IPS-18a (cell line): ENCODE results near the gene ZBTB21.
A peak's percentile ranks its signal among the peaks of the same experiment; 100 is the strongest.
"Not testable (repeated sequence)": the region's sequence is repeated elsewhere in the genome, so short reads cannot be mapped to it uniquely, and the experiment has no call there.

Experiments used
- H3K27ac ChIP-seq: one replicate; pipeline ENCODE4 v1.5.1; 2013; ENCODE audit warnings: low read length
- H3K27me3 ChIP-seq: one replicate; pipeline ENCODE4 v1.6.1; 2013; ENCODE audit warnings: mild to moderate bottlenecking, low read length; ENCODE audit not compliant: control insufficient read depth, insufficient read depth
- H3K36me3 ChIP-seq: one replicate; pipeline ENCODE4 v1.6.1; 2013; ENCODE audit warnings: low read depth, low read length; ENCODE audit not compliant: control insufficient read depth
- H3K4me1 ChIP-seq: one replicate; pipeline ENCODE4 v1.6.1; 2013; ENCODE audit warnings: low read depth, low read length; ENCODE audit not compliant: control insufficient read depth
- H3K4me3 ChIP-seq: one replicate; pipeline ENCODE4 v1.5.1; 2013; ENCODE audit warnings: low read length
- H3K9ac ChIP-seq: one replicate; pipeline ENCODE4 v1.6.1; 2013; ENCODE audit warnings: mild to moderate bottlenecking, low read length, moderate library complexity
- H3K9me3 ChIP-seq: one replicate; pipeline ENCODE4 v1.6.1; 2013; ENCODE audit warnings: low read depth, low read length; ENCODE audit not compliant: control insufficient read depth

ZBTB21 gene

DNA sequence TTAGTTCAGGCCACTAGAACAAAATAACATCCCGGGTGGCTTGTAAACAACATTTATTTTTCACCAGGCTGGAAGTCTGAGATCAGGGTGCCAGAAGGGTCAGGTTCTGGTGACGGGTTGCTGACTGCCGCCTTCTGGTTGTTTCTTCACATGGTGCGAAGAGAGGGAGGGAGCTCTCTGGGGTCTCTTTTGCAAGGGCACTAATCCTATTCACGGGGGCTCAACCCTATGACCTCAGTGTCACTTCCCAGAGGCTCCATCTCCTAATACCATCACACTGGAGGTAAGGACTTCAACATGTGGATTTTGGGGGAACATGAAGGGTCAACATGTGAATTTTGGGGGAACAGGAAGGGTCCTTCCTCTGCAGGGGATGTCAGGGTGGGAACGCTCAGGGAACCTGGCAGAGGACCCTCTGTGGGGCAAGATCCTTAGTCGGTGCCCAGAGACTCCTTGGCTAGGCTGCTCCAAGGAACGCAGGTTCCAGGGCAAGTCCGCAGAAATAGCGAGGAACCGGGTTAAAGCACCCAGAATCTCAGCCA, 47.7 kb downstream of the ZBTB21 start:
- Histone ChIP-seq H3K9me3 (no peaks in the 10 kb centered on the region), H3K4me1 (no peaks in the 10 kb centered on the region), H3K4me3 (no peak overlapping the region), H3K27ac (no peak overlapping the region), H3K36me3 (no peaks in the 10 kb centered on the region), H3K27me3 (no peaks in the 10 kb centered on the region), H3K9ac (no peak overlapping the region)

DNA sequence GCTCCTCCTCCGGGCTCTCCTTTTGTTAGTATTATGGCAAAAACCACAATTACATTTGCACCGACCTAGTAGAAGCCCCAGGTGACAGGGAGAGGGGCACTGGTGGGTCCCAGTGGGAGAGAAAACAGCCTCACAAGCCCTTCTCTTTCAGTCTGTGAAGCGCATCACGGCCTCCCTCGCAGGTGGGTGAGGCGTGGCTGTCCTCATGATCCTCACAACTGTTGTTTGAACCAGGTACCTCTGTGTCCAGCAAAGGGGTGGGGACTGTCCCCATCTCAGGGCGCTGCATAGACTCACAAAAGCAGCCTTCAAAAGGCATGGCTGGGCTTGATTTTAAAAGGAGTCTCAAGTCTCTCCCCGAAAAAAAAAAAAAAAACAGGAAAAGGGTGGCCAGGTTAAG, 48.4 kb downstream of the ZBTB21 start:
- Histone ChIP-seq H3K9ac (no peak overlapping the region), H3K4me1 (no peaks in the 10 kb centered on the region), H3K27ac (no peak overlapping the region), H3K27me3 (no peaks in the 10 kb centered on the region), H3K36me3 (no peaks in the 10 kb centered on the region), H3K4me3 (no peak overlapping the region), H3K9me3 (no peaks in the 10 kb centered on the region)

DNA sequence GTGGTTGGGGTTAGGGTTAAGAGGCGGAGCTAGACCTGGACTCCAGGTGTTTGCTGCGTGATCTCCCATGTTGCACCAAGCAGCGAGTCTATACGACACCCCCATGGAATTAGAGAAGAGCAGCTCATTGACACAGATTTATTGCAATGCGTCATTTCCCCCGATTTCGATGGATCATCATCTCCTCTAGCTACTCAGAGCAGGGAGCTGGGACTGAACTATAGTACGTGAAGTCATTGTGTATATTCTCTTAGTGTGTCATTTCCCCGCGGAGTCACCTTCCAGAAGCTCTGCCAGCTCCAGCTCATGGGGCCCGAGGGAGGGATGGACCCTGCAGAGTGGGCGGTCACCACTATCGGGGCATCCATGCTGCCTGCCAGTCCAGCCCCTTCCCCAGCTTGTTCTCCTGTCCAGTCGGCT, 48.9 kb downstream of the ZBTB21 start:
- Histone ChIP-seq H3K9ac (no peak overlapping the region), H3K27ac (no peak overlapping the region), H3K9me3 (no peaks in the 10 kb centered on the region), H3K4me3 (no peak overlapping the region), H3K4me1 (no peaks in the 10 kb centered on the region), H3K27me3 (no peaks in the 10 kb centered on the region), H3K36me3 (no peaks in the 10 kb centered on the region)

DNA sequence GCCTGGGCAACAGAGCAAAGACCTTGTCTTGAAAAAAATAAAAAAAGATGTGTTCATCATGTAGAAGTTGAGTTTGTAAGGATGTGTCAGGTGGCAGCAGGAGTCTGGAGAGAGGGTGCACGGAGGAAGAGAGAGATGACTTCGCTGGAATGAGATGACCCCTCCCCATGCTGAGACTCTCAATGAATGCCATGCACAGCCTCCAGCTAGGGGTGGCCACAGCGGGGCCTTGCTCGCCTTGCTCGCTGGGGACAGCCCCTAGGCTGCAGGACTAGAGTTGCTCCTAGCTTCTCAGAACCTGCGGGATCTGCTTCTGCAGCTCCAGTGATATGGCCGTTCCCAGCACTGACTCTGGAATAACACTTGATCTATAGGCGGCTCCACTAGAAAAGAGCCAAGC, 49.8 kb downstream of the ZBTB21 start:
- H3K9ac ChIP-seq, result no peak overlapping the region
- H3K27ac ChIP-seq, result no peak overlapping the region
- no peaks in the 10 kb centered on the region for H3K4me1 ChIP-seq
- no peak overlapping the region for H3K4me3 ChIP-seq
- no peaks in the 10 kb centered on the region for H3K27me3 ChIP-seq
- H3K36me3 ChIP-seq, result no peaks in the 10 kb centered on the region
- H3K9me3 ChIP-seq, result no peaks in the 10 kb centered on the region

DNA sequence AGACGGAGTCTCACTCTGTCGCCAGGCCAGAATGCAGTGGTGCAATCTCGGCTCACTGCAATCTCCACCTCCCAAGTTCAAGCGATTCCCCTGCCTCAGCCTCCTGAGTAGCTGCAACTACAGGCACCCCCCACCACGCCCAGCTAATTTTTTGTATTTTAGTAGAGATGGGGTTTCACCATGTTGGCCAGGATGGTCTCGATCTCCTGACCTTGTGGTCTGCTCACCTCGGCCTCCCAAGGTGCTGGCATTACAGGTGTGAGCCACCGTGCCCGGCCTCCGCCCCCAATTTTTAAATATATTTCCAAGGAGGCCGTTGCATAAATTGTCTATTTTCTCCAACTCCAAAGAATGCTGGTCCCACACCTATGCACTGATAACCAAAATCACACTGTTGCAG, 50.5 kb downstream of the ZBTB21 start:
- H3K9ac ChIP-seq, H3K36me3 ChIP-seq, H3K9me3 ChIP-seq, H3K27ac ChIP-seq, H3K4me3 ChIP-seq, H3K27me3 ChIP-seq, H3K4me1 ChIP-seq: not testable (repeated sequence)

DNA sequence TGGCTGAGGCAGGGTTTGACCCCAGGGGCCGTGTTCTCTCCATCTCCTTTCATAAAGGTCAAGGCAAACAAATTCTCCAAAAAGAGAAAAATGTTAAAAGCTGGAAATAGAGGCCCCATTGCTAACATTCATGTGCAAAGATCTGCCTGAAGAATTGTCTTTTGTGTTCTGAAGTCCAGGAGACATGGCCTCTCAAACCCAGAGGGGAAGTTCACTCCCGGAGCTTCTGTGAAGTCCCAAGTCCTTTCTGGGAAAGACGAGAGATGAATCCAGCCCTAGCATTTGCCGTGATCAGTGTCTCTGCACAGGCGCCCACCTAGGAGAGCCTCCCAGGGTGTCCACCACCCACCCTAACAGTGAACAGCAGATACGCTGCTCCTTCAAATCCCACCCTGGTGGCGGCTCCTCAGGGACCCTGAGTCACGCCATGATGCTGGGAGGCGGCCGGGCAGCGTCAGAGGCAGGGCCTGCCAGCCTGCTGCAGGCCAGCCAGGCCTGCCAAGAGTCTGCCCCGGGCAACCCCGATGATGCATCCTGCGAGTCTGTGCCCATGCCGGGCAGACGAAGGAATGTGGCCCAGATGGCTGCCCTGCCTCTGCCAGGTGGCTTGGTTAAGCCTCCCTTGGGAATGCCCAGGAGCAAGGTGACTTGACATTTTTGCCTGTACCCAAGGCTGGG, 51.1 kb downstream of the ZBTB21 start:
- no peaks in the 10 kb centered on the region for H3K36me3 ChIP-seq
- H3K9ac ChIP-seq, result no peak overlapping the region
- H3K9me3 ChIP-seq, result no peaks in the 10 kb centered on the region
- H3K4me1 ChIP-seq, result no peaks in the 10 kb centered on the region
- H3K4me3 ChIP-seq, result no peak overlapping the region
- no peak overlapping the region for H3K27ac ChIP-seq
- H3K27me3 ChIP-seq, result no peaks in the 10 kb centered on the region

DNA sequence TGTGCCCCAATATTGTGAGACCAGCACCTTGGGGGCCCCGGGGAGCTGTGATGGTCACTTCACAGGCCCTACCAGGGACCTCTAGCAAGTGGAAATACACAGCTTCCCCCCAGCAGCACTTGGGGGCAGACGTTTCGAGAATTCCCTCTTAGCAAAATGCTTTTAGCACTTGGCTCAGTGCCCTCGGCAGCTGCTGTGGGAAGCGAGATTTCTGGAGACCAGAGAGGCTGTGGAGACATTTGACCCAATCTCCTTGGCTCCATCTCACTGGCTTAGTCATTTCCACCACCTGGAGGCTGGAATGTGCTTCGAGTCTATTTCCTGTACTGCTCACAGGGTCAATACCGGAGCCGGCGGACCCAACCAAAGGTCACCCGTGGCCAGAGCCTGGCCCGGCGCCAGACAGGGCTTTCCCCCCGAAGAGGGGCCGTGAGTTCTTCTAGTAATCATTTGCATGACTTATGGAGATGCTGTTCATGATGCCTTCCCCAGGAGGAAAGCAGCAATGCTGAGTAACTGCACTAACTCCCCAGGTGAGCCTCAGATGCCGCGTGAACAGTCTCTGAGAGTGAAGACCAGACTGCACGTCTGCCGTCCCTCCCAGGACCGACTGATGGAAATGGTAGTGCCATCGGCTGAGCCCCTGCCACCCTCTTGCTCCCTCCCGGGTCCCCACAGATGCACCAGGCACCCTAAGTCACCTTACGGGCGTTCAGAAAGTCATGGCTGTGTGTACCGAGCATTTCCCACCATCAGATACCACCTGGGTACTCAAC, 52.0 kb downstream of the ZBTB21 start:
- Histone ChIP-seq H3K4me3 (no peak overlapping the region), H3K9ac (no peak overlapping the region), H3K4me1 (no peaks in the 10 kb centered on the region), H3K27ac (no peak overlapping the region), H3K36me3 (no peaks in the 10 kb centered on the region), H3K27me3 (peaks cover under 1% of the 10 kb centered on the region), H3K9me3 (no peaks in the 10 kb centered on the region)

DNA sequence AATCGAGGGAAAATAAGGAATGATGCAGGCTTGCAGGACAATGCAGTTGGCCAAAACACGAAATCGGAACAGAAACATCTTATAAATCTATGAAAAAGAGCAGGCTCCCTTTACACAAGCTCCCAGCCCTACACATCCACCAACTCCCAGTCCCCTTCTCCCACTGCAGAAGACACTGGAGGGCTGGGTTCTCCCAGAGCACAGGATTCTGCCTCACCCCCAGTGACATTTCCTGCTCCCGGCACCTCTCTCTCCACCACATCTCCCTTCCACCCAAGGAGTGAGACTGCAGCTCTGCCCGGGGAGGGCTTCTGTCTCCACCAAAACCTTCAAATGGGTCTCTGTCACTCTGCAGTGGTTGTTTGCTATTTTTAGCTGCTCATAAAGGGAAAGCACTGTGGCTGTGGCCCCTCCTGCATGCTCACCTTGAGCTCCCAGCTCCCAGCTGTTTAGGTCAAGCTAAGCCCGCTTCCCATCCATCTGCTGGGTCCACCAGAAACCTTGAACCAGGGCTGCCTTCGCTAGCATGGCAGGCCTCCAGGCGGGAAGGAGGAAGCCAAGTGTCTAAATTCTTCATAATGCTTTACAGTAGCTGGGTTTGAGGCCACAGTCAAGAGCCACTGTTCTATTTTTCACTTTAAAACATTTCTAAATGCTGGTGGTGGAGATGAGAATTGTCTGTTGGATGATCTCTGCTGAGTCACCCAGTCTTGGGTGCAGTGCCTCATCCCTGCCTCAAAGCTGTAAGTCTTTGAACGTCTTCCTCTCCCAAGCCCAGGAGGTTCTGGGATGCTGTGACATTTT, 53.0 kb downstream of the ZBTB21 start:
- no peak overlapping the region for H3K9ac ChIP-seq
- H3K36me3 ChIP-seq, result no peaks in the 10 kb centered on the region
- no peak overlapping the region for H3K4me3 ChIP-seq
- no peaks in the 10 kb centered on the region for H3K9me3 ChIP-seq
- no peak overlapping the region for H3K27ac ChIP-seq
- peaks cover 6% of the 10 kb centered on the region for H3K4me1 ChIP-seq
- peaks cover 11% of the 10 kb centered on the region for H3K27me3 ChIP-seq

DNA sequence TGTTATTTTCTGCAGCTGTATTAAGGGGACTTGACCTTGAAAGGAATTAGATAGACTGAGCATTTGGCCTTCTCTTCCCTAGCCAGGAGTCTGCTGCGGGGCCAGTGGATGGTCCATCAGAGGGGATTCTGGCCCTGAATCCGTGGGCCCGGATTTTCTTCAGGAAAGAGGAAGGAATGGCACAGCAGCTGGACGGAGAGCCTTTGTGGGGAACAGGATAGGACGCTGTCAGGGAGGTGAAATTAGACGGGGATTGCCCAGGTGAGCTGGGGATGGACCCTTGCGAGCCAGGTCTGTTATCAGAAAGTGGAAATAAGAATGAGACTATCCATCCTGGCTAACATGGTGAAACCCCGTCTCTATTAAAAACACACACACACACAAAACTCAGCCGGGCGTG, 54.6 kb downstream of the ZBTB21 start:
- Histone ChIP-seq H3K27ac (no peak overlapping the region), H3K4me3 (no peak overlapping the region), H3K27me3 (peaks cover 21% of the 10 kb centered on the region), H3K9me3 (no peaks in the 10 kb centered on the region), H3K36me3 (no peaks in the 10 kb centered on the region), H3K9ac (no peak overlapping the region), H3K4me1 (peaks cover 20% of the 10 kb centered on the region)

DNA sequence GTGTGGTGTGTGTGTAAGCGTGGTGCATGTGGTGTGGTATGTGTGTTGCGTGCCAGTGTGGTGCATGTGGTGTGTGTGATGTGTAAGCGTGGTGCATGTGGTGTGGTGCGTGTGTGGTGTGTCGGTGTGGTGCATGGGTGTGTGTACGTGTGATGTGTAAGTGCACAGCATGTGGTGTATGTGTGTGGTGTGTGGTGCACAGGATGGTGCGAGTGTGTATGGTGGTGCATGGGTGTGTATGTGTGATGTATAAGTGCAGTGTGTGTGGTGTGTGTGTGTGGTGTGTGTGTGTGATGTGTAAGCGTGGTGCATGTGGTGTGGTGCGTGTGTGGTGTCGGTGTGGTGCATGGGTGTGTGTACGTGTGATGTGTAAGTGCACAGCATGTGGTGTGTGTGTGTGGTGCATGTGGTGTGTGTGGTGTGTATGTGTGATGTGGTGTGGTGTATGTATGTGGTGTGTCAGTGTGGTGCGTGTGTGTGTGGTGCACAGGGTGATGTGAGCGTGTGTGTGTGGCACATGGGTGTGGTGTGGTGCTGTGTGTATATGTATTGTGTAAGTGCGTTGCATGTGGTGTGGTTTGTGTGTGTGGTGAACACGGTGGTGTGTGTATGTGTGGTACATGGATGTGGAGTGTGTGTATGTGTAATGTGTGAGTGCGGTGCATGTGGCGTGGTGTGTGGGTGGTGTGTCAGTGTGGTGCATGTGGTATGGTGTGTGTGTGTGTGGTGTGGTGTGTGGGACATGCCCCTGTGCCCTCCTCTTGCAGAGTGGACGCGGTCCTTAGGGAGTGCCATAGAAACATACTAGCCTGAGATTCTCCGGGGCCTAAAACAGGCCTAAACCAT, 55.3 kb downstream of the ZBTB21 start:
- no peak overlapping the region for H3K9ac ChIP-seq
- H3K27me3 ChIP-seq, result peaks cover 21% of the 10 kb centered on the region
- H3K27ac ChIP-seq, result no peak overlapping the region
- no peaks in the 10 kb centered on the region for H3K9me3 ChIP-seq
- H3K4me1 ChIP-seq, result peaks cover 21% of the 10 kb centered on the region
- H3K36me3 ChIP-seq, result no peaks in the 10 kb centered on the region
- H3K4me3 ChIP-seq, result peak overlapping the region; percentile 44
